Measurements from ENCODE around the gene TMEM131.

- TF ChIP-seq MEIS1 (CRISPR knock-in tag; IDR thresholded peaks at IDR 0.05; ENCODE audit: borderline replicate concordance) (no peak), CTCF (tag by site-specific recombination; IDR thresholded peaks at IDR 0.05) (no peak), ZNF274 (IDR thresholded peaks at IDR 0.05; ENCODE audit: low read length) (no peak), ZNF274 (tag by site-specific recombination; IDR thresholded peaks at IDR 0.05; ENCODE audit: borderline replicate concordance) (no peak), ZNF221 (tag by site-specific recombination; IDR thresholded peaks at IDR 0.05; ENCODE audit: borderline replicate concordance) (no peak), REST (tag by site-specific recombination; IDR thresholded peaks at IDR 0.05) (no peak), ZNF473 (tag by site-specific recombination; IDR thresholded peaks at IDR 0.05) (no peak), SETDB1 (IDR thresholded peaks at IDR 0.05; ENCODE audit: insufficient read length, low read length) (no peak), ZIC2 (tag by site-specific recombination; IDR thresholded peaks at IDR 0.05) (no peak), ZNF292 (tag by site-specific recombination; IDR thresholded peaks at IDR 0.05; ENCODE audit: borderline replicate concordance, low read depth) (no peak), ZBTB26 (tag by site-specific recombination; optimal IDR thresholded peaks at IDR 0.05) (no peak), ELK4 (IDR thresholded peaks at IDR 0.05; ENCODE audit: borderline replicate concordance, low read depth, low read length) (no peak), SP2 (tag by site-specific recombination; IDR thresholded peaks at IDR 0.05) (no peak), ZNF580 (tag by site-specific recombination; IDR thresholded peaks at IDR 0.05) (no peak)
These were observed 155.6 kb downstream of the TMEM131 start for GRCh38 chr2:97840198-97840597.

Data from HEK293 (cell line).